SK-N-MC (cell line): ENCODE measurements around the gene KRT72.

Experiments used
- EZH2 ChIP-seq: fragments of 200-600 bp; sonication (generic); IDR thresholded peaks from one replicate; pipeline ENCODE4 v1.6.1; 2017; ENCODE audit warnings: antibody characterized with exemption
- FOXP2 ChIP-seq: optimal IDR thresholded peaks from 2 replicates; pipeline ENCODE3; 2011; ENCODE audit warnings: mild to moderate bottlenecking, moderate library complexity; ENCODE audit not compliant: insufficient read depth; ENCODE audit errors: extremely low read length, control extremely low read depth
- POLR2AphosphoS5 ChIP-seq: IDR thresholded peaks from 2 replicates; pipeline ENCODE4 v1.6.1; 2012; ENCODE audit warnings: mild to moderate bottlenecking, low read depth, low read length, borderline replicate concordance

- no peak for TF ChIP-seq POLR2AphosphoS5
- TF ChIP-seq EZH2 = no peak
- no peak for TF ChIP-seq FOXP2
Observed at GRCh38 chr12:52598966-52599365, 2.3 kb downstream of the KRT72 start.
